ENCODE data around the gene MTR. TPM values are rescaled to one million over a fixed set of nuclear protein-coding genes. Genes with fewer than 3 reads are reported as not detected.

Gene MTR
- total RNA-seq, 1 experiment from 2014 or later, result 26.3 TPM

DNA sequence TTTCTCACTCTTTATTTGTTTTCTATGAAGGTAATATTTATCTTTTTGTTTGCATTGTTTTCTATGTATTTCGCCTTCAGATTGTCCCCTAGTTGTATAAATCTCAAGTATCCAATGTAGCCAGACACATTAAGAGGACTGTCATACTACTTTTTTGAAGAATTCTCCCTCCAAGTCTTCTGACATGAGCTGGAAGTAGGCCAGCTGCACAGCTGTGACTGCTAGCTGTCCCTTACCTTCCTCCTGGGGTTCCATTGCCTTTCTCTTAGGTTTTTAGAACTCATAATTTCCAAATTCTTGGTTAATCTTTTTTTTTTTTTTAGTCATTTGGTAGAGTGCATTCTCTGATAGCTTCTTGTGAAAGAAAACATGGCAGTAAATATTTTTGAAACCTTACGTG, 46.2 kb downstream of the MTR start:
- DNase-seq, result no peak
- Mint-ChIP-seq H3K27ac (ENCODE audit: unreplicated experiment) (no peak overlapping the region), H3K27me3 (ENCODE audit: insufficient read depth, unreplicated experiment) (no peaks in the 10 kb centered on the region), H3K9me3 (ENCODE audit: unreplicated experiment) (no peaks in the 10 kb centered on the region), H3K4me3 (ENCODE audit: unreplicated experiment) (no peak overlapping the region), H3K4me1 (ENCODE audit: low read depth, unreplicated experiment) (no peaks in the 10 kb centered on the region), H3K36me3 (ENCODE audit: insufficient read depth, unreplicated experiment) (peaks cover 6% of the 10 kb centered on the region)
- Histone ChIP-seq H3K4me1 (no peaks in the 10 kb centered on the region), H3K9me3 (no peaks in the 10 kb centered on the region), H3K27me3 (replicated peaks; ENCODE audit: control insufficient read depth, insufficient read depth, low read length) (no peaks in the 10 kb centered on the region), H3K4me3 (ENCODE audit: low read depth, low read length) (no peak overlapping the region), H3K36me3 (ENCODE audit: control insufficient read depth, insufficient read depth, low read length) (no peaks in the 10 kb centered on the region)
- intact Hi-C loops (cut with micrococcal nuclease; ENCODE audit: unreplicated experiment), result no loop called here
- POLR2A ChIA-PET, result no interaction called here
- CTCF ChIA-PET, result no interaction called here
- BruUV-seq (replicated peaks), result no TSS peak
- TF ChIP-seq, protein P1, sequence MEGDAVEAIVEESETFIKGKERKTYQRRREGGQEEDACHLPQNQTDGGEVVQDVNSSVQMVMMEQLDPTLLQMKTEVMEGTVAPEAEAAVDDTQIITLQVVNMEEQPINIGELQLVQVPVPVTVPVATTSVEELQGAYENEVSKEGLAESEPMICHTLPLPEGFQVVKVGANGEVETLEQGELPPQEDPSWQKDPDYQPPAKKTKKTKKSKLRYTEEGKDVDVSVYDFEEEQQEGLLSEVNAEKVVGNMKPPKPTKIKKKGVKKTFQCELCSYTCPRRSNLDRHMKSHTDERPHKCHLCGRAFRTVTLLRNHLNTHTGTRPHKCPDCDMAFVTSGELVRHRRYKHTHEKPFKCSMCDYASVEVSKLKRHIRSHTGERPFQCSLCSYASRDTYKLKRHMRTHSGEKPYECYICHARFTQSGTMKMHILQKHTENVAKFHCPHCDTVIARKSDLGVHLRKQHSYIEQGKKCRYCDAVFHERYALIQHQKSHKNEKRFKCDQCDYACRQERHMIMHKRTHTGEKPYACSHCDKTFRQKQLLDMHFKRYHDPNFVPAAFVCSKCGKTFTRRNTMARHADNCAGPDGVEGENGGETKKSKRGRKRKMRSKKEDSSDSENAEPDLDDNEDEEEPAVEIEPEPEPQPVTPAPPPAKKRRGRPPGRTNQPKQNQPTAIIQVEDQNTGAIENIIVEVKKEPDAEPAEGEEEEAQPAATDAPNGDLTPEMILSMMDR (IDR thresholded peaks at IDR 0.05; ENCODE audit: insufficient read depth in 1 of 2, low read depth in 1 of 2, low read length in 1 of 2, severe bottlenecking in 1 of 2, unreplicated experiment in 1 of 2), result no peak

DNA sequence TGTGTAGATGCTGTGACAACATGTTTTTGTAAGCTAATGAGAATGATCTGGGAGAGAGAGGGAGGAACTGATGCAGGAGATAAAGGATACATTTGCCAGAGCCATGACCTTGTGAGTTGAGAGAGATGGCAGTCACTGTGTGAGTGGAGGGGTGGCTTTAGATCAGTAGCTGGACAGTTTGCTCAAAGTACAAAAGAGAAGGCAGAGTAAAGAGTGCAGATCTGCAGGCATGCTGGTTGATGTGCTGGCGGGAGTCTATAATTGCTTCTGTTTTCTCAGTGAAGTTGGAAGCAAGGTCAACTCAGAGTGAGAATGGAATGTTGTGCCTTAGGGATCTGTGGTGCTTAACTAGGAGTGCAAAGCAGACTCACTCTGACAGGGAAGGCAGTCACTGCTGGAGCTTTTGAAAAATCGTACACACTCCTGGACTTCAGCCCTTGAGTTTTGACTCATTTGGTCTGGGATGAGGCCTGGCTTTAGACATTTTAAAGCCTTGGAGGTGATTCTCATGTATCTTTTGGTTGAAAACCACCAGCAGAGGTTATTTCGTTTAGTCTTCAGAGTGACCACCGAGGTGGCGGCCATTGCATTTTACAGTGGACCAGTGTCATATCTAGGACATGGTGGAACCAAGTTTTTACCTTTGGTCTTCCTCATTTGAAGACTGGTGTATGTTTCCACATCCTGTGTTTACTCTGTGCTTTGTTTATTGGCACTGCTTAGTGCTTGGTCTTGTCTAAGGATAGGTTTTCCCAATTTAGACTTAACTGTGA, 49.6 kb downstream of the MTR start:
- no peaks in the 10 kb centered on the region for H3K4me1 ChIP-seq
- no peaks in the 10 kb centered on the region for H3K9me3 ChIP-seq
- Mint-ChIP-seq H3K27me3 (ENCODE audit: insufficient read depth, unreplicated experiment) (no peaks in the 10 kb centered on the region), H3K27ac (ENCODE audit: unreplicated experiment) (no peak overlapping the region), H3K9me3 (ENCODE audit: unreplicated experiment) (no peaks in the 10 kb centered on the region), H3K36me3 (ENCODE audit: insufficient read depth, unreplicated experiment) (peaks cover 6% of the 10 kb centered on the region), H3K4me3 (ENCODE audit: unreplicated experiment) (no peak overlapping the region), H3K4me1 (ENCODE audit: low read depth, unreplicated experiment) (no peaks in the 10 kb centered on the region)
- ChIA-PET POLR2A (interaction anchor here (0.6 kb wide), 1 partner anchor 129 kb away, joined by 4 read pairs; no protein-coding TSS in a partner anchor), CTCF (no interaction called here)
- TF ChIP-seq, protein P1 (IDR thresholded peaks at IDR 0.05; ENCODE audit: insufficient read depth in 1 of 2, low read depth in 1 of 2, low read length in 1 of 2, severe bottlenecking in 1 of 2, unreplicated experiment in 1 of 2), result no peak
- DNase-seq, result no peak
- no peaks in the 10 kb centered on the region for H3K27me3 ChIP-seq (replicated peaks; ENCODE audit: control insufficient read depth, insufficient read depth, low read length)
- intact Hi-C loops (cut with micrococcal nuclease; ENCODE audit: unreplicated experiment), result no loop called here
- BruUV-seq (replicated peaks), result no TSS peak
- H3K36me3 ChIP-seq (ENCODE audit: control insufficient read depth, insufficient read depth, low read length), result no peaks in the 10 kb centered on the region
- no peak overlapping the region for H3K4me3 ChIP-seq (ENCODE audit: low read depth, low read length)

DNA sequence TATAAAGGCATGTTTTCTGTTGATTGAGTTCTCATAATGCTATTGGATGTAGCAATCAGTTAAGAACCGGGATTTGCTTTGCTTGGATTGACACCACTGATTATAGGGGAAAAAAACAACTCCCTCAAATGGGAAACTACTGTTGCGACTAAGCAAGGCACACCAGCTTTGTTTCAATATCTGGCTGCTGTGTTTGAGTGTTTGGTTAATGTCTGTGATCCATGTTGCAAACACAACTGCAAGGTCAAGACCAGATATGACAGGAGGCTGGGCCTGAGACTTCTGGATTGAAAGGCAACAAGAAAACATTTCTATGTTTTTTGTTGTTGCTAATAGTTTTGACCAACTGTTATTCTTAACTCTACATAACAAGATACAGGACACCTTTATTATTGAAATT, 50.7 kb downstream of the MTR start:
- Mint-ChIP-seq H3K4me3 (ENCODE audit: unreplicated experiment) (no peak overlapping the region), H3K9me3 (ENCODE audit: unreplicated experiment) (no peaks in the 10 kb centered on the region), H3K27ac (ENCODE audit: unreplicated experiment) (no peak overlapping the region), H3K27me3 (ENCODE audit: insufficient read depth, unreplicated experiment) (no peaks in the 10 kb centered on the region), H3K36me3 (ENCODE audit: insufficient read depth, unreplicated experiment) (peaks cover 6% of the 10 kb centered on the region), H3K4me1 (ENCODE audit: low read depth, unreplicated experiment) (no peaks in the 10 kb centered on the region)
- Histone ChIP-seq H3K9me3 (no peaks in the 10 kb centered on the region), H3K27me3 (replicated peaks; ENCODE audit: control insufficient read depth, insufficient read depth, low read length) (no peaks in the 10 kb centered on the region), H3K4me1 (no peaks in the 10 kb centered on the region), H3K4me3 (ENCODE audit: low read depth, low read length) (no peak overlapping the region), H3K36me3 (ENCODE audit: control insufficient read depth, insufficient read depth, low read length) (no peaks in the 10 kb centered on the region)
- intact Hi-C loops (cut with micrococcal nuclease; ENCODE audit: unreplicated experiment), result no loop called here
- ChIA-PET CTCF (no interaction called here), POLR2A (no interaction called here)
- TF ChIP-seq, protein P1 (IDR thresholded peaks at IDR 0.05; ENCODE audit: insufficient read depth in 1 of 2, low read depth in 1 of 2, low read length in 1 of 2, severe bottlenecking in 1 of 2, unreplicated experiment in 1 of 2), result no peak
- no peak for DNase-seq
- BruUV-seq (replicated peaks), result no TSS peak

All from Caco-2 (cell line).